ENCODE data around the gene KIAA1586. TPM values are rescaled to one million over a fixed set of nuclear protein-coding genes. Genes with fewer than 3 reads are reported as not detected.
A peak's percentile ranks its signal among the peaks of the same experiment; 100 is the strongest.
"Not testable (repeated sequence)": the region's sequence is repeated elsewhere in the genome, so short reads cannot be mapped to it uniquely, and the experiment has no call there.

The KIAA1586 gene, protein sequence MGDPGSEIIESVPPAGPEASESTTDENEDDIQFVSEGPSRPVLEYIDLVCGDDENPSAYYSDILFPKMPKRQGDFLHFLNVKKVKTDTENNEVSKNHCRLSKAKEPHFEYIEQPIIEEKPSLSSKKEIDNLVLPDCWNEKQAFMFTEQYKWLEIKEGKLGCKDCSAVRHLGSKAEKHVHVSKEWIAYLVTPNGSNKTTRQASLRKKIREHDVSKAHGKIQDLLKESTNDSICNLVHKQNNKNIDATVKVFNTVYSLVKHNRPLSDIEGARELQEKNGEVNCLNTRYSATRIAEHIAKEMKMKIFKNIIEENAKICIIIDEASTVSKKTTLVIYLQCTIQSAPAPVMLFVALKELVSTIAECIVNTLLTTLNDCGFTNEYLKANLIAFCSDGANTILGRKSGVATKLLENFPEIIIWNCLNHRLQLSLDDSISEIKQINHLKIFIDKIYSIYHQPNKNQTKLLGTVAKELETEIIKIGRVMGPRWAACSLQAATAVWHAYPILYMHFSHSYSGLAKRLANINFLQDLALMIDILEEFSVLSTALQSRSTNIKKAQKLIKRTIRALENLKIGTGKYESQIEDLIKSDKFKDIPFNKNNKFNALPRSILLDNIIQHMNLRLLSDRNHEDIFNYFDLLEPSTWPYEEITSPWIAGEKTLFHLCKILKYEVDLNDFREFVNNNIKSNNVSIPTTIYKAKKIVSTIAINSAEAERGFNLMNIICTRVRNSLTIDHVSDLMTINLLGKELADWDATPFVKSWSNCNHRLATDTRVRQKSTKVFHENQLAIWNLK
- total RNA-seq = 17.4 and 20.0 TPM in 2 replicates

DNA sequence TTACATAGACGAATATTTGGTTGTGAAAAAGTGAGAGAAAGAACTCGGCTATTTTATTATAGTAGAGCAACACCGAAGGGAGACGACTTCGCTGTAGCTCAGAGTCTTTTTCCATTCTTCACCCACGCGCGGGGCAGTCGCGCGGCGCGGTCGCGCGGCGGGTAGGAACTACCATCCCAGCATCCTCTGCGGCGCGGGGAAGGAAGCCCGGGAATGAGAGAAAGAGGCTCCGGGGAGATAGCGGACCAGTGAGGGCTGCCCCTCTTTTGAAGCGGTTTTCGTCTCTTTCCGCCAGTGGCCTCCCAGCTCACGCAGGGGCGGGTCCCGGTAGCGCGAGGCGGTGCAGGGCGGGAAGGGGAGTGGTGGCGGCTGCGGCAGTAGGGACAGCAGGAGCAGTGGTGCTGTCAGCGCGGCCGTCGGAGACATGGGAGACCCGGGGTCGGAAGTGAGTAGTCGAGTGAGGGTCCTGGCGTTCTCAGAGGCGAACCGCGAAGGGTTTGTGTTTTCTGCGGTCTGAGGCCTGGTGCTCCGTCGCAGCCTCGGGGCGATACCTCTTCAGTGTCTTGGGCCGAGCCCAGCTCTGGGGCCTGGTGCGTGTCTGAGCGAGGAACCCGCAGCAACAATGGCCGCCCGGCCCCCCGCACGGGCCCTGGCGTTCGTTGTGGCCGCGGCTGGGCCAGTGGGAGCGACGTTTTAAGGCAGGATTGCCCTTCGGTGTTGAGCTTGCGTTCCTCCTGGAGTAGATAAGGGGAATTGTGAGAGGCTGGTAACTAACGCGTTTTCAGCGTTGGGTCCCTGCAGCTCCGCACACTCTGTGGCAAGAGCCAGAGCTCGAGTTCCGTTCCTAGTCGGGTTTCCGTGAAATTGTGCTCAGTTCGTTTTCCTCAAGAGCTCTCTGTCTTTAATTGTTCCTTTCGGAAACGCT, at the start of gene KIAA1586:
TSS of gene KIAA1586 (plus strand) at position 362 of the 925 bp plus-strand sequence. CDS start at position 425, 63 bp downstream.
- H3K9me3 ChIP-seq (ENCODE audit: low read depth, low read length); H4K20me1 ChIP-seq (ENCODE audit: insufficient read depth, low read length); H3K4me1 ChIP-seq (ENCODE audit: insufficient read depth, low read length); H3K27me3 ChIP-seq (ENCODE audit: insufficient read depth, low read length): not testable (repeated sequence)
- peak; percentile 93 for DNase-seq (ENCODE audit: insufficient read length, low spot score, missing footprints)
- H3K27ac ChIP-seq (ENCODE audit: low read depth, low read length) = peak within 1 kb of the TSS; percentile 54
- peaks cover 17% of the 10 kb centered on the region for H3K36me3 ChIP-seq (ENCODE audit: insufficient read depth, low read length)
- peak within 1 kb of the TSS; percentile 93 for H3K4me2 ChIP-seq (ENCODE audit: insufficient read depth, low read length)
- peak within 1 kb of the TSS; percentile 86 for H2AFZ ChIP-seq (ENCODE audit: low read length)
- H3K79me2 ChIP-seq (ENCODE audit: insufficient read depth, low read length) = peaks cover 33% of the 10 kb centered on the region
- H3K4me3 ChIP-seq (ENCODE audit: insufficient read depth, low read length) = peak within 1 kb of the TSS; percentile 76

DNA sequence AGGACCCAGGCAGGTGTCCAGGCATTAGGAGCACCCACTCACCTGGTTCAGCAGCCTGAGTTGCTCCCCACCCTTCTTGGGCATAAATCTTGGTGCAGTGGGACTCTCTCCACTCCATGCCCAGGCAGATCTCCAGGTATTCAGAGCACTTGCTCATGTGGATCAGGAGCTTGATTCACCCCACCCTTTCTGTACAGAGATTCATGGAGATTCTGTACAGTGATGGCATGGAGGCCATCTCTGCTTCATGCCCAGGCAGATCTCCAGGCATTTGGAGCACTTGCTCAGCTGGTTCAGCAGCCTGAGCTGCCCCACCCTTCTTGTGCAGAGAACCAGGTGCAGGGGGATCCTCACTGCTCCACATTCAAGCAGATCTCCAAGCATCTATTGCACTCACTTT, 47.4 kb upstream of the KIAA1586 start:
- Histone ChIP-seq H3K79me2 (ENCODE audit: insufficient read depth, low read length) (no peaks in the 10 kb centered on the region), H2AFZ (ENCODE audit: low read length) (no peak overlapping the region), H4K20me1 (ENCODE audit: insufficient read depth, low read length) (no peaks in the 10 kb centered on the region), H3K4me3 (ENCODE audit: insufficient read depth, low read length) (no peak overlapping the region), H3K36me3 (ENCODE audit: insufficient read depth, low read length) (no peaks in the 10 kb centered on the region), H3K9me3 (ENCODE audit: low read depth, low read length) (no peaks in the 10 kb centered on the region), H3K4me1 (ENCODE audit: insufficient read depth, low read length) (no peaks in the 10 kb centered on the region), H3K27ac (ENCODE audit: low read depth, low read length) (no peak overlapping the region), H3K4me2 (ENCODE audit: insufficient read depth, low read length) (no peak overlapping the region), H3K27me3 (ENCODE audit: insufficient read depth, low read length) (no peaks in the 10 kb centered on the region)
- TF ChIP-seq, protein P1, sequence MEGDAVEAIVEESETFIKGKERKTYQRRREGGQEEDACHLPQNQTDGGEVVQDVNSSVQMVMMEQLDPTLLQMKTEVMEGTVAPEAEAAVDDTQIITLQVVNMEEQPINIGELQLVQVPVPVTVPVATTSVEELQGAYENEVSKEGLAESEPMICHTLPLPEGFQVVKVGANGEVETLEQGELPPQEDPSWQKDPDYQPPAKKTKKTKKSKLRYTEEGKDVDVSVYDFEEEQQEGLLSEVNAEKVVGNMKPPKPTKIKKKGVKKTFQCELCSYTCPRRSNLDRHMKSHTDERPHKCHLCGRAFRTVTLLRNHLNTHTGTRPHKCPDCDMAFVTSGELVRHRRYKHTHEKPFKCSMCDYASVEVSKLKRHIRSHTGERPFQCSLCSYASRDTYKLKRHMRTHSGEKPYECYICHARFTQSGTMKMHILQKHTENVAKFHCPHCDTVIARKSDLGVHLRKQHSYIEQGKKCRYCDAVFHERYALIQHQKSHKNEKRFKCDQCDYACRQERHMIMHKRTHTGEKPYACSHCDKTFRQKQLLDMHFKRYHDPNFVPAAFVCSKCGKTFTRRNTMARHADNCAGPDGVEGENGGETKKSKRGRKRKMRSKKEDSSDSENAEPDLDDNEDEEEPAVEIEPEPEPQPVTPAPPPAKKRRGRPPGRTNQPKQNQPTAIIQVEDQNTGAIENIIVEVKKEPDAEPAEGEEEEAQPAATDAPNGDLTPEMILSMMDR (IDR thresholded peaks at IDR 0.05; ENCODE audit: extremely low read depth, low read depth, low read length) = no peak
- DNase-seq (ENCODE audit: insufficient read length, low spot score, missing footprints) = no peak

DNA sequence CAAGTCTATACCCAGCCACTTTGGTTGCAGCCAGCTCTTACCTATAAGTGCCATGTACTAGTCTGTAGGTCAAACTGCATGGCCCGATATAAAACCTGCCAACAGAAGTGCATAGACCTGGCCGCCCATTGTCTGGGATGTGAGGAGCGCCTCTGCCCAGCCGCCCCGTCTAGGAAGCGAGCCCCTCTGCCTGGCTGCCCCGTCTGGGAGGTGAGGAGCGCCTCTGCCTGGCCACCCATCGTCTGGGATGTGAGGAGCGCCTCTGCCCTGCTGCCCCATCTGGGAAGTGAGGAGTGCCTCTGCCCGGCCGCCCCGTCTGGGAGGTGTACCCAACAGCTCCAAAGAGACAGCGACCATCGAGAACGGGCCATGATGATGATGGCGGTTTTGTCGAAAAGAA, 46.7 kb upstream of the KIAA1586 start:
- H3K79me2 ChIP-seq (ENCODE audit: insufficient read depth, low read length); H3K4me1 ChIP-seq (ENCODE audit: insufficient read depth, low read length); H4K20me1 ChIP-seq (ENCODE audit: insufficient read depth, low read length); H2AFZ ChIP-seq (ENCODE audit: low read length); H3K36me3 ChIP-seq (ENCODE audit: insufficient read depth, low read length); DNase-seq (ENCODE audit: insufficient read length, low spot score, missing footprints); H3K4me3 ChIP-seq (ENCODE audit: insufficient read depth, low read length); H3K9me3 ChIP-seq (ENCODE audit: low read depth, low read length); H3K4me2 ChIP-seq (ENCODE audit: insufficient read depth, low read length); H3K27ac ChIP-seq (ENCODE audit: low read depth, low read length); H3K27me3 ChIP-seq (ENCODE audit: insufficient read depth, low read length): not testable (repeated sequence)

DNA sequence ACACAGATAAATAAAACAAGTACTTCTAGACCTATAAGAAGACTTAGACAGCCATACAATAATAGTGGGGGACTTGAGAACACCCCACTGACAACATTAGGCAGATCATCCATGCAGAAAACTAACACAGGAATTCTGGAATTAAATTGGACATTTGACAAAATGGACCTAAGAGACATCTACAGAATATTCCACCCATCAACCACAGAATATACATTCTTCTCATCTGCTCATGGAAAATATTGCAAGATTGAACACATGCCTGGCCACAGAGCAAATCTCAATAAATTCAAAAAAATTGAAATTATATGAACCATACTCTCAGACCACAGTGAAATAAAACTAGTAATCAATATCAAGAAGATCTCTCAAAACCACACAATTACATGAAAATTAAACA, 44.3 kb upstream of the KIAA1586 start:
- Histone ChIP-seq H3K9me3 (ENCODE audit: low read depth, low read length) (no peaks in the 10 kb centered on the region), H3K4me1 (ENCODE audit: insufficient read depth, low read length) (no peaks in the 10 kb centered on the region), H3K27ac (ENCODE audit: low read depth, low read length) (no peak overlapping the region), H2AFZ (ENCODE audit: low read length) (no peak overlapping the region), H4K20me1 (ENCODE audit: insufficient read depth, low read length) (no peaks in the 10 kb centered on the region), H3K36me3 (ENCODE audit: insufficient read depth, low read length) (no peaks in the 10 kb centered on the region), H3K4me2 (ENCODE audit: insufficient read depth, low read length) (no peak overlapping the region), H3K79me2 (ENCODE audit: insufficient read depth, low read length) (no peaks in the 10 kb centered on the region), H3K4me3 (ENCODE audit: insufficient read depth, low read length) (no peak overlapping the region), H3K27me3 (ENCODE audit: insufficient read depth, low read length) (no peaks in the 10 kb centered on the region)
- no peak for DNase-seq (ENCODE audit: insufficient read length, low spot score, missing footprints)
- TF ChIP-seq, protein P1 (IDR thresholded peaks at IDR 0.05; ENCODE audit: extremely low read depth, low read depth, low read length) = no peak

Data from osteoblast (primary cell).